ENCODE data around the gene TGFB1. TPM values are rescaled to one million over a fixed set of nuclear protein-coding genes. Genes with fewer than 3 reads are reported as not detected.

The TGFB1 gene
- total and polyA plus RNA-seq, 2 of the 13 experiments (the other 11 are each of a cell fraction or from before 2014, with no cell fraction given) = 4.1 to 5.4 TPM

GRCh38 chr19:41330481-41330880 is 23.2 kb downstream of the TGFB1 start:
- in situ Hi-C loops (cut with HindIII; ENCODE audit: extremely low pct_ligation_motif_present, low pct_unique_long_range_greater_than_20kb) (no loop called here), intact Hi-C loops (cut with micrococcal nuclease; ENCODE audit: unreplicated experiment) (no loop called here)
- no TSS peak for BruUV-seq (replicated peaks)
- H3K79me2 ChIP-seq (ENCODE audit: insufficient read depth, low read length) = peaks cover 2% of the 10 kb centered on the region
- H3K4me3 ChIP-seq (replicated peaks in 1 of 3; ENCODE audit: insufficient read depth in 1 of 3, low read depth in 2 of 3, low read length in 3 of 3) = no peak overlapping the region
- ChIA-PET CTCF (ENCODE audit: low intra/inter-chr PET ratio, low total read pairs) (no interaction called here), POLR2A (no interaction called here)
- no peak for FAIRE-seq
- WGBS (ENCODE audit: low lambda C conversion rate) = 96% methylated on average over 4 of the region's 4 CpGs
- no peak overlapping the region for H3K9ac ChIP-seq (ENCODE audit: insufficient read depth, low read depth, low read length)
- TF ChIP-seq XBP1 (CRISPR knock-in tag; IDR thresholded peaks at IDR 0.05) = no peak
- TF ChIP-seq SP140L (CRISPR knock-in tag; IDR thresholded peaks at IDR 0.05; ENCODE audit: borderline replicate concordance) = no peak
- no peak for TF ChIP-seq MXD4 (CRISPR knock-in tag; IDR thresholded peaks at IDR 0.05)
- TF ChIP-seq ZNF616 (CRISPR knock-in tag; IDR thresholded peaks at IDR 0.05; ENCODE audit: low read depth) = no peak
- no peak for TF ChIP-seq ATF2 (CRISPR knock-in tag; IDR thresholded peaks at IDR 0.05)
- no peak for TF ChIP-seq ZSCAN5A (CRISPR knock-in tag; IDR thresholded peaks at IDR 0.05; ENCODE audit: borderline replicate concordance)
- no peak for TF ChIP-seq TBX2 (CRISPR knock-in tag; IDR thresholded peaks at IDR 0.05; ENCODE audit: borderline replicate concordance)
- TF ChIP-seq MXI1 (IDR thresholded peaks at IDR 0.05; ENCODE audit: borderline replicate concordance, low read depth, low read length) = no peak
- TF ChIP-seq FOXP4 (CRISPR knock-in tag; IDR thresholded peaks at IDR 0.05) = no peak
- no peak overlapping the region for H3K4me2 ChIP-seq (ENCODE audit: low read depth, low read length)
- no peaks in the 10 kb centered on the region for H3K9me3 ChIP-seq (ENCODE audit: low read length)
- no peak overlapping the region for H2AFZ ChIP-seq (ENCODE audit: low read length)
- DNase-seq (ENCODE audit: low spot score) = no peak
- peaks cover 15 to 44% of the 10 kb centered on the region in 2 experiments; a peak in 4 of 5 replicates for H3K36me3 ChIP-seq (replicated peaks in 1 of 2; ENCODE audit: control insufficient read depth in 1 of 2, insufficient read depth in 2 of 2, low read length in 2 of 2)
- peaks cover 20% of the 10 kb centered on the region for H3K4me1 ChIP-seq (ENCODE audit: insufficient read depth, low read length)
- no peaks in the 10 kb centered on the region for H3K27me3 ChIP-seq (ENCODE audit: control insufficient read depth in 1 of 2, insufficient read depth in 2 of 2, low read length in 2 of 2)
- H3K27ac ChIP-seq (ENCODE audit: extremely low read length, insufficient read depth, low read length) = no peak overlapping the region
- ATAC-seq = no peak
- H4K20me1 ChIP-seq (ENCODE audit: insufficient read depth, low read length) = no peaks in the 10 kb centered on the region

All from HepG2 (cell line).